GM21825 (cell line): Measurements from ENCODE around the gene VIPAS39.
"Not testable (repeated sequence)": the region's sequence is repeated elsewhere in the genome, so short reads cannot be mapped to it uniquely, and the experiment has no call there.

Experiments used
- ATAC-seq: cut with Tn5 transposase; IDR thresholded peaks from one replicate; pipeline ENCODE4 v1.9.1; 2021; ENCODE audit warnings: mild to moderate bottlenecking, moderate library complexity; ENCODE audit not compliant: unreplicated experiment

VIPAS39 gene

GRCh38 chr14:77470224-77470870 is 12.9 kb upstream of the VIPAS39 start:
- ATAC-seq, result no peak

GRCh38 chr14:77469539-77469938 is 12.1 kb upstream of the VIPAS39 start:
- no peak for ATAC-seq

DNA sequence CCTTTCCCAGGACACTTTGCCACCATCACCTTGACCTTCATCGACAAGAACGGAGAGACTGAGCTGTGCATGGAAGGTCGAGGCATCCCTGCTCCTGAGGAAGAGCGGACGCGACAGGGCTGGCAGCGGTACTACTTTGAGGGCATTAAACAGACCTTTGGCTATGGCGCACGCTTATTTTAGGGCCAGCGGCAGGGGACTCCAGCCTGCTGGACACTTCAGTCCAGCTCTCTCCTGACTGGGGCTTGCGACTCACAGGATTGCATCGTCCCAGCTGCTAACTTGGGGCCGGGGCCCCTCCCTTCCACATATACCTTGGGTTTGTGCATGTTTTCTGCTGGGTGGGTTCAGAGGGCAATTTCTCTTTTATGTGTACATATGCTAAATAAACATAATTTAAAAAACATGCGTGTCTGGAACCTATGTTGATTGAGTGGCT is 11.7 kb upstream of the VIPAS39 start:
- no peak for ATAC-seq

DNA sequence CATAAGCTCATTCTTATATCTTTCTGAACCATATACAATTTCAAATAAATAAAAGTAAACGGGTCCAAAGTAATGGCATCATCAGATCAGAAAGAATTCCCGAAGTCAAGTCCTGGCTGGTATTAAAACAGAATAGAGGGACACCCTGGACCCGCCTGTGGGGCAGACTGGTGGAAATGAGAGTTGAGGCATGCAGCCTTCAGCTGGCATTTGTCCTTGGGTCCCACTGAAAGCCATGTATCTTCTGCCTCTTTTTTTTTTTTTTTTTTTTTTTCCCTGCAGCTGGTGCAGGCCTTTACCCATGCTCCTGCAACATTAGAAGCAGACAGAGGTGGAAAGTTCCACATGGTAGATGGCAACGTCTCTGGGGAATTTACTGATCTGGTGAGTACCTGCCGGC is 10.4 kb upstream of the VIPAS39 start:
- ATAC-seq, result no peak

DNA sequence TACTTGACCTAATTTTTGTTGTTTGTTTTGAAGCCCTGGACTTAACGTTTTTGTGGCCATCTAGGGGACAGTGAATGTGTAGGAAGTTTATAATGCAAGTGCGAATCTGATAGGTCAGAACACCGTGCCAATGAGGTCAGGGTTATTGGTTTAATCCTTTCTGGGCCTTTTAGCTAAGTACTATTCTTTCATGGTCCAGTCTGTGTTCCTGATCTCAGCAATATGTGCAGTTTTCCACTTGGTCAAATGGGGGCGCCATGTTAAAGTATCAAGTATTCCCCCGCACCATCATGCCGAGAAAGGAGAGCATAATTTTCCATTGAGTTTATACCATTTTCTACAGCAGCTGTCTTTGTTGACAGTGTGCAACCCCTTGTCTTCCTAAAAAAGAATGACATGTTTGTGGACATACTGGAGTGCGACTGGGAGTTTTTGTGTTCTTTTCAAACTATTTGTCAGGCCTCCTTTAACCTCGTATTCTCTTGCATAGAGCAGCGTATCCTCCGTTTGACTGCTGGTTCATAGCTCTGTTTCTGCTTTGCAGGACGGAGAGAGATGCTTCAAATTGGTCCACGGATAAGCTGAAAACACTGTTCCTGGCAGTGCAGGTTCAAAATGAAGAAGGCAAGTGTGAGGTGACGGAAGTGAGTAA is 1.8 kb upstream of the VIPAS39 start:
- ATAC-seq, result no peak

- peak; percentile 9 for ATAC-seq
These were observed 999 bp upstream of the VIPAS39 start for GRCh38 chr14:77458249-77458950.

DNA sequence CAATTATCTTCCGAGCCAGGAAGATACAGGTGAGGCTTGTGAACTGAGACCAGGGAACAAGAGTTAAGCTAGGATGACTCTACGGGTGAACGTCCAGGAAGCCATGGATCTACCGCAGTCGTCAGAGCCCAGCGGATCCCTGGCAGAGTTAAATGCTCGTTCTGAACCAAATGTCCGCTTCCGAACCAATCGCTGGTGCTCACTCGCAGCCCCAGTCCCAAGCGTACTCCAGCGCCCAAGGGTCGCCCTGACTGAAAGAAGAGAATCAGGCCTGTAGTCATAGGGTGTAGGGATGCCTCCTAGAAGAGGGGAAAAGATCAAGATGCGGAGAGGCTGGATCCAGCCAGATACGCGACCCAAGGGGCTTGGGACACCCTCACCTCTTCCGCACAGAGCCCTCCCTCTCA is 283 bp downstream of the VIPAS39 start:
- no peak for ATAC-seq

GRCh38 chr14:77455966-77456640 is 1.3 kb downstream of the VIPAS39 start:
- ATAC-seq, result no peak

- no peak for ATAC-seq
These were observed 15.2 kb downstream of the VIPAS39 start for GRCh38 chr14:77442196-77442595.

- no peak for ATAC-seq
These were observed 17.5 kb downstream of the VIPAS39 start for GRCh38 chr14:77439861-77440260.

DNA sequence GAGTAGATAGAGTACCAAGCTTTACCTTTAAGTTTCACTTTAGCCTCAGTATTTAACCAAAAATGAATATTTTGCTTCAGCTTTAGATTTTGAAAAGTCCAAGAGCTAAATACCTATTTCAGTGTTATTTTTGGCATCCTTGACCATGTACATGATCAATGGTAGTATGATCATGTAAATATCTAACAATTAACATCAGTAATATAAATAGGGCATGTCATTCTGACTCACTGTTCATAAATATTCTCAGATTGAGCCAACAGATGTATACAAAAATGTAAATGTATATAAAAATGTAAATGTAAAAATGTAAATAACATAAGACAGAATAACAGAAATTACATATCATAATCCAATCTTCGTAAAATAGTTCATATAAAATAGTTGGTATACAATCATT is 18.8 kb downstream of the VIPAS39 start:
- no peak for ATAC-seq

GRCh38 chr14:77436042-77436441 is 21.4 kb downstream of the VIPAS39 start:
- no peak for ATAC-seq

GRCh38 chr14:77426396-77426795 is 31.0 kb downstream of the VIPAS39 start:
- no peak for ATAC-seq

GRCh38 chr14:77424862-77425261 is 32.5 kb downstream of the VIPAS39 start:
- ATAC-seq, result no peak

DNA sequence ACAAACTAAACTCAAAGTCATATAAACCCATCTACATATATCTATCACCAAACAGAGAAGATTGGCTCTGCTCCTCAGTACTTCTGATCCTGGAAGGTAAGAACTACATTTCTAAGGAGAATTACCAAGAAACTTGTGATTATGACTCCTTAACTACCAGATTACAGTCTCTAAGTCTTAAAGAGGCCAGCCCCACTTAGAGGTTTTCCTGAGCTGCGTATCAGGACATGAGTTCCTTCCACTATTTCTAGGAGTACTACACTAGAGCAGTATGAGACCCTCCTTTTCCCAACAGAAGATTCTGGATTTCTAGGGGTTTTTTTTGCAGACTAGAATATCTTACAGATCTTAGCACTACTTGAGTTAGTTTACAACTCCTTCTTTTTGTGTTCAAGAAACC is 34.0 kb downstream of the VIPAS39 start, which contains the start of gene NOXRED1:
NOXRED1 (minus strand) TSS at position 101 of the 400 bp plus-strand sequence. CDS start 634 bp downstream, outside the sequence.
- ATAC-seq, result no peak

- no peak for ATAC-seq
These were observed 36.2 kb downstream of the VIPAS39 start for GRCh38 chr14:77421201-77421600.

DNA sequence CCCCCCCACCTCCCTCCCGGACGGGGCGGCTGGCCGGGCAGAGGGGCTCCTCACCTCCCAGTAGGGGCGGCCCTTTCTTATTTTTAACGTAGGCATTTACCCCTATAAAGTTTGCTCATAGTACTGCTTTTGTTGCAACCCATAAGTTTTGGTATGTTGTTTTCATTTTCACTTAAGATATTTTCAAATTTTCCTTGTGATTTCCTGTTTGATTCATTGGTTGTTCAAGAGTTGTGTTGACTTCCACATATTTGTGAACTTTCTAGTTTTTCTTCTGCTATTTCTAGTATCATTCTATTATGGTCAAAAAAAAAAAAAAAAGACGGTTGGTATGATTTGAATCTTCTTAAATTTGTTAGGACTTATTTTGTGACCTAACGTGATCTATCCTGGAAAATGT is 40.6 kb downstream of the VIPAS39 start:
- ATAC-seq, result no peak

GRCh38 chr14:77416098-77416497 is 41.3 kb downstream of the VIPAS39 start:
- not testable (repeated sequence) for ATAC-seq

DNA sequence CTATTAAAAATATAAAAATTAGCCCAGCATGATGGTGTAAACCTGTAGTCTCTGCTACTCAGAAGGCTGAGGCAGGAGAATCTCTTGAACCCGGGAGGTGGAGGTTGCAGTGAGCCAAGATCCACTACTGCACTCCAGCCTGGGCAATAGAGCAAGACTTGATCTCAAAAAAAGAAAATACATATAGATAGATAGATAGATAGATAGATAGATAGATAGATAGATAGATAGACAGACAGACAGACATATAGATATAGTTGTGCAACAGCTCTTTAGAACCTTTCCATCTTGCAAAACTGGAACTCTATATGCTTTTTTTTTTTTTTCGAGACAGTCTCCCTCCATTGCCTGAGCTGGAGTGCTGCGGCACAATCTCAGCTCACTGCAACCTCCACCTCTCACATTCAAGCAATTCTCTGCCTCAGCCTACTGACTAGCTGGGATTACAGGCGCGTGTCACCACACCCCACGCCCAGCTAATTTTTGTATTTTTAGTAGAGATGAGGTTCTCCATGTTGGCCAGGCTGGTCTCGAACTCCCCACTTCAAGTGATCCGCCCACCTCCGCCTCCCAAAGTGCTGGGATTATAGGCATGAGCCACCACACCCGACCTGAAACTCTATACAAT is 41.9 kb downstream of the VIPAS39 start:
- ATAC-seq, result not testable (repeated sequence)

DNA sequence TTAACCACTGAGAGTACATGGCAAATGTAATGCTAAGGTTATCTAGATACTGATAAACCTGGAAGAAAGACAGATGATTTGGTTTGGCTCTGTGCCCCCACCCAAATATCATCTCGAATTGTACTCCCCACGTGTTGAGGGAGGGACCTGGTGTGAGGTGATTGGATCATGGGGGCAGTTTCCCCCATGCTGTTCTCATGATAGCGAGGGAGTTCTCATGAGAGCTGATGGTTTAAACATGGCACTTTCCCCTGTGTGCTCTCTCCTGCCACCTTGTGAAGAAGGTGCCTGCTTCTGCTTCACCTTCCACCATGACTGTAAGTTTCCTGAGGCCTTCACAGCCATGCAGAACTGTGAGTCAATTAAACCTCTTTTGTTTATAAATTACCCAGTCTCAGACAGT is 48.3 kb downstream of the VIPAS39 start:
- no peak for ATAC-seq

DNA sequence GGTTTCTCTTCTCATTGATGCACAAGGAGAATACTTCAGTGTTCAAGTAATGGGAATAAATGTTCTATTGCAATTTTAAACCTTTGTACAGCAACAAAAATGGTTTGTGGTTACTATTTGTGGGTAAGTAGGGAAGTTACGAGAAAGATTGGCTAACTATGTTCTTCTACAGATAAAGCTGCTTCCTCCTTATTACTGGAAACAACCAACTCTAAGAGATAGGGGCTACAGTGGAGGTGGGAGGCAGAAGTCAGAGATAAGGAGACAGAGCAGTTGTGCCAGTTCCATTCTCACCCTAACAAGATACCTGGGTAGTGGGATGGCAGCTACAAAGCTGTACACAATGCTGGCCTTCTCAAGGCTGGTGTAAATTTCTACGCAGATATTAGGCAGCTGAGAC is 50.2 kb downstream of the VIPAS39 start:
- ATAC-seq, result no peak
